ENCODE results near the gene SP5. TPM values are rescaled to one million over a fixed set of nuclear protein-coding genes. Genes with fewer than 3 reads are reported as not detected.

The SP5 gene
- total and polyA plus RNA-seq, 9 of the 15 experiments (the other 6 are each of a cell fraction or from before 2014, with no cell fraction given) = 0.03 to 1.7 (median 0.16) TPM; not detected in 1

GRCh38 chr2:170744248-170745002, 29.3 kb downstream of the SP5 start (continued):
- TF ChIP-seq, protein P1, sequence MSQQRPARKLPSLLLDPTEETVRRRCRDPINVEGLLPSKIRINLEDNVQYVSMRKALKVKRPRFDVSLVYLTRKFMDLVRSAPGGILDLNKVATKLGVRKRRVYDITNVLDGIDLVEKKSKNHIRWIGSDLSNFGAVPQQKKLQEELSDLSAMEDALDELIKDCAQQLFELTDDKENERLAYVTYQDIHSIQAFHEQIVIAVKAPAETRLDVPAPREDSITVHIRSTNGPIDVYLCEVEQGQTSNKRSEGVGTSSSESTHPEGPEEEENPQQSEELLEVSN (IDR thresholded peaks at IDR 0.05; ENCODE audit: borderline replicate concordance in 1 of 2, extremely low read depth in 1 of 2, insufficient read depth in 1 of 2, insufficient read length in 1 of 2, low read depth in 1 of 2, low read length in 1 of 2, poor library complexity in 1 of 2, severe bottlenecking in 1 of 2) = no peak
- no peak for TF ChIP-seq CBX1 (IDR thresholded peaks at IDR 0.05; ENCODE audit: low read depth)
- no peak for TF ChIP-seq ZNF583 (CRISPR knock-in tag; IDR thresholded peaks at IDR 0.05)
- TF ChIP-seq SAP30 (IDR thresholded peaks at IDR 0.05; ENCODE audit: borderline replicate concordance, insufficient read depth, low read depth, low read length, poor library complexity, severe bottlenecking) = no peak
- TF ChIP-seq, protein P2, sequence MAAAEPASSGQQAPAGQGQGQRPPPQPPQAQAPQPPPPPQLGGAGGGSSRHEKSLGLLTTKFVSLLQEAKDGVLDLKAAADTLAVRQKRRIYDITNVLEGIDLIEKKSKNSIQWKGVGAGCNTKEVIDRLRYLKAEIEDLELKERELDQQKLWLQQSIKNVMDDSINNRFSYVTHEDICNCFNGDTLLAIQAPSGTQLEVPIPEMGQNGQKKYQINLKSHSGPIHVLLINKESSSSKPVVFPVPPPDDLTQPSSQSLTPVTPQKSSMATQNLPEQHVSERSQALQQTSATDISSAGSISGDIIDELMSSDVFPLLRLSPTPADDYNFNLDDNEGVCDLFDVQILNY (CRISPR knock-in tag; IDR thresholded peaks at IDR 0.05) = no peak
- TF ChIP-seq RBM15 (IDR thresholded peaks at IDR 0.05; ENCODE audit: insufficient read depth, low read length) = no peak
- TF ChIP-seq MAZ (CRISPR knock-in tag; conservative IDR thresholded peaks at IDR 0.05 in 1 of 2, IDR thresholded peaks at IDR 0.05 in 1 of 2) = peak in 1 of 2 experiments; percentile 11; a peak in 2 of 4 replicates
- no peak; the same call in 1 of the 2 replicates for TF ChIP-seq EP300 (IDR thresholded peaks at IDR 0.05; ENCODE audit: low read length)
- peak; percentile 69 for TF ChIP-seq ATF3 (IDR thresholded peaks at IDR 0.05)
- no peak for TF ChIP-seq ATF3 (CRISPR knock-in tag; conservative IDR thresholded peaks at IDR 0.05)
- TF ChIP-seq RNF2 (IDR thresholded peaks at IDR 0.05) = no peak
- 0 out of 2 replicates have a peak, but pooled peaks have one; percentile 33 for TF ChIP-seq ESRRA (IDR thresholded peaks at IDR 0.05; ENCODE audit: borderline replicate concordance, low read depth)
- TF ChIP-seq MAFF (IDR thresholded peaks at IDR 0.05; ENCODE audit: low read length) = no peak
- no peak for TF ChIP-seq ZFP30 (CRISPR knock-in tag; IDR thresholded peaks at IDR 0.05; ENCODE audit: borderline replicate concordance)
- TF ChIP-seq KAT2B (IDR thresholded peaks at IDR 0.05; ENCODE audit: low read depth, low read length) = no peak
- no peak for TF ChIP-seq ETV1 (tag; conservative IDR thresholded peaks at IDR 0.05; ENCODE audit: low read depth)
- no peak for TF ChIP-seq HMG20A (CRISPR knock-in tag; conservative IDR thresholded peaks at IDR 0.05)
- no peak for TF ChIP-seq XRCC5 (IDR thresholded peaks at IDR 0.05; ENCODE audit: low read depth, low read length)
- no peak for TF ChIP-seq E2F3 (CRISPR knock-in tag; IDR thresholded peaks at IDR 0.05)
- no peak for TF ChIP-seq ZNF239 (CRISPR knock-in tag; IDR thresholded peaks at IDR 0.05)
- TF ChIP-seq TEAD2 (tag; IDR thresholded peaks at IDR 0.05) = no peak
- no peak for TF ChIP-seq POLR2H (tag; IDR thresholded peaks at IDR 0.05; ENCODE audit: low read depth)
- TF ChIP-seq, protein P3, sequence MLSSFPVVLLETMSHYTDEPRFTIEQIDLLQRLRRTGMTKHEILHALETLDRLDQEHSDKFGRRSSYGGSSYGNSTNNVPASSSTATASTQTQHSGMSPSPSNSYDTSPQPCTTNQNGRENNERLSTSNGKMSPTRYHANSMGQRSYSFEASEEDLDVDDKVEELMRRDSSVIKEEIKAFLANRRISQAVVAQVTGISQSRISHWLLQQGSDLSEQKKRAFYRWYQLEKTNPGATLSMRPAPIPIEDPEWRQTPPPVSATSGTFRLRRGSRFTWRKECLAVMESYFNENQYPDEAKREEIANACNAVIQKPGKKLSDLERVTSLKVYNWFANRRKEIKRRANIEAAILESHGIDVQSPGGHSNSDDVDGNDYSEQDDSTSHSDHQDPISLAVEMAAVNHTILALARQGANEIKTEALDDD (IDR thresholded peaks at IDR 0.05) = peak; percentile 76
- no peak for TF ChIP-seq POU5F1 (IDR thresholded peaks at IDR 0.05; ENCODE audit: borderline replicate concordance, low read depth, low read length, partially characterized antibody)
- no peak for TF ChIP-seq ZNF77 (CRISPR knock-in tag; IDR thresholded peaks at IDR 0.05)
